Measurements from ENCODE around the gene CHRD.

Gene CHRD

GRCh38 chr3:184354121-184354728 is 25.6 kb upstream of the CHRD start:
- H3K27ac ChIP-seq, result no peak overlapping the region
- TF ChIP-seq, protein P1, sequence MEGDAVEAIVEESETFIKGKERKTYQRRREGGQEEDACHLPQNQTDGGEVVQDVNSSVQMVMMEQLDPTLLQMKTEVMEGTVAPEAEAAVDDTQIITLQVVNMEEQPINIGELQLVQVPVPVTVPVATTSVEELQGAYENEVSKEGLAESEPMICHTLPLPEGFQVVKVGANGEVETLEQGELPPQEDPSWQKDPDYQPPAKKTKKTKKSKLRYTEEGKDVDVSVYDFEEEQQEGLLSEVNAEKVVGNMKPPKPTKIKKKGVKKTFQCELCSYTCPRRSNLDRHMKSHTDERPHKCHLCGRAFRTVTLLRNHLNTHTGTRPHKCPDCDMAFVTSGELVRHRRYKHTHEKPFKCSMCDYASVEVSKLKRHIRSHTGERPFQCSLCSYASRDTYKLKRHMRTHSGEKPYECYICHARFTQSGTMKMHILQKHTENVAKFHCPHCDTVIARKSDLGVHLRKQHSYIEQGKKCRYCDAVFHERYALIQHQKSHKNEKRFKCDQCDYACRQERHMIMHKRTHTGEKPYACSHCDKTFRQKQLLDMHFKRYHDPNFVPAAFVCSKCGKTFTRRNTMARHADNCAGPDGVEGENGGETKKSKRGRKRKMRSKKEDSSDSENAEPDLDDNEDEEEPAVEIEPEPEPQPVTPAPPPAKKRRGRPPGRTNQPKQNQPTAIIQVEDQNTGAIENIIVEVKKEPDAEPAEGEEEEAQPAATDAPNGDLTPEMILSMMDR (IDR thresholded peaks at IDR 0.05), result peak; percentile 92
- TF ChIP-seq ZFX (IDR thresholded peaks at IDR 0.05; ENCODE audit: borderline replicate concordance), result no peak

- no peak overlapping the region for H3K27ac ChIP-seq
- no peak for TF ChIP-seq ZFX (IDR thresholded peaks at IDR 0.05; ENCODE audit: borderline replicate concordance)
- TF ChIP-seq, protein P1 (IDR thresholded peaks at IDR 0.05), result no peak
Observed at GRCh38 chr3:184354754-184355153, 25.1 kb upstream of the CHRD start.

GRCh38 chr3:184355261-184356040 is 24.4 kb upstream of the CHRD start:
- no peak overlapping the region for H3K27ac ChIP-seq
- TF ChIP-seq, protein P1 (IDR thresholded peaks at IDR 0.05), result no peak
- TF ChIP-seq ZFX (IDR thresholded peaks at IDR 0.05; ENCODE audit: borderline replicate concordance), result no peak

GRCh38 chr3:184357248-184358123 is 22.4 kb upstream of the CHRD start:
- H3K27ac ChIP-seq, result no peak overlapping the region
- TF ChIP-seq, protein P1 (IDR thresholded peaks at IDR 0.05), result no peak
- TF ChIP-seq ZFX (IDR thresholded peaks at IDR 0.05; ENCODE audit: borderline replicate concordance), result no peak

- H3K27ac ChIP-seq, result no peak overlapping the region
- TF ChIP-seq, protein P1 (IDR thresholded peaks at IDR 0.05), result no peak
- no peak for TF ChIP-seq ZFX (IDR thresholded peaks at IDR 0.05; ENCODE audit: borderline replicate concordance)
Observed at GRCh38 chr3:184358124-184358767, 21.6 kb upstream of the CHRD start.

DNA sequence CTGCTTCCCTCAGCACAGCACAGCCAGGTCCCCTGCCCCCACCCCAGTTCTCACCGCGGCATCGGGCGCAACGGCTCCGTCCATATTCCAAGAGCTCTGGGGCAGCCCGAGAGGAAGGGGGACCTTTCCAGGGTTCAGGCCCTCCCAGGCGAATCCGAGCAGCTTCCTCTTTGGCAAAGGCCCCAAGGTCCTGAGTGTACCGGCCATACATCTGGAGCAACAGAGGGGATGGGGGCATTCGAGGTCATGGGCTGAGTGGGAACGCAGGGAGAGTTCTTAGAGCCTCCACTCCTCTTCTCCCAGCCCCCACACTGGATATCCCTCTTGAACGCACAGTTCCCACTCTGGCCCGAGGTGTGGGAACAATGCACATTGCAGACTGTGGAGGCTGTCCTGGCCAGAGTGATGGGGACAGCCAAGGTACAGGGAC is 20.9 kb upstream of the CHRD start:
- H3K27ac ChIP-seq, result no peak overlapping the region
- TF ChIP-seq, protein P1 (IDR thresholded peaks at IDR 0.05), result no peak
- TF ChIP-seq ZFX (IDR thresholded peaks at IDR 0.05; ENCODE audit: borderline replicate concordance), result no peak
